Testis (tissue), 3 donors: ENCODE measurements around the gene CFAP221. TPM values are rescaled to one million over a fixed set of nuclear protein-coding genes. Genes with fewer than 3 reads are reported as not detected.

Experiments used
- DNase-seq: peaks from one replicate; pipeline ENCODE4 v3.0.0-alpha.2; 2019
- H3K27ac ChIP-seq, 2 donors: fragments of 200-600 bp; sonication (generic); one replicate each; pipeline ENCODE4 v1.5.1; 2019
- H3K27me3 ChIP-seq: fragments of 200-600 bp; sonication (generic); one replicate; pipeline ENCODE4 v1.5.1; 2019
- H3K36me3 ChIP-seq: fragments of 200-600 bp; sonication (generic); one replicate; pipeline ENCODE4 v1.5.1; 2017; ENCODE audit warnings: low read depth; ENCODE audit errors: missing control alignments
- H3K4me1 ChIP-seq: fragments of 200-600 bp; sonication (generic); one replicate; pipeline ENCODE4 v1.5.1; 2019
- H3K4me3 ChIP-seq, 2 donors: fragments of 200-600 bp; sonication (generic); one replicate each; pipeline ENCODE4 v1.5.1; 2017 to 2019
- H3K9me3 ChIP-seq: fragments of 200-600 bp; sonication (generic); one replicate; pipeline ENCODE4 v1.5.1; 2017
- CTCF ChIP-seq, 3 experiments: fragments of 450-650 bp in 2 of 3; fragments of 200-600 bp in 1 of 3; sonication (generic) in 1 of 3; IDR thresholded peaks; one replicate each; pipeline ENCODE4 v1.5.1; 2016 to 2019; ENCODE audit warnings: antibody characterized with exemption in 3 of 3, mild to moderate bottlenecking in 2 of 3, moderate library complexity in 1 of 3
- POLR2A ChIP-seq: fragments of 450-650 bp; IDR thresholded peaks from one replicate; pipeline ENCODE4 v1.6.1; 2017; ENCODE audit warnings: antibody characterized with exemption, mild to moderate bottlenecking, moderate library complexity
- WGBS, 2 donors: methylation state at CpG; one replicate each; pipeline ENCODE4 v1.1.5; 2018; 5-methylcytosine and 5-hydroxymethylcytosine counted together
- intact Hi-C: fragments of 100-400 bp; cut with DNase I; formaldehyde crosslinking; loops from one replicate; pipeline ENCODE4 v1.15.1; 2023; ENCODE audit warnings: low total_unique reads
- polyA plus RNA-seq: library from polyadenylated mRNA; stranded (reverse); fragments of 350-450 nt; fragmentation: Illumina TruSeq; extraction: RNeasy Lipid Tissue Mini Kit (QIAGEN cat#74804); gene quantifications from one replicate; pipeline ENCODE4 v1.2.3, GENCODE V29; 2014; ENCODE audit warnings: low read depth, low replicate concordance; ENCODE audit not compliant: insufficient read depth
- total RNA-seq, 2 donors: library from RNA; depleted of rRNA; stranded (reverse); fragments of >200 nt; gene quantifications; one replicate each; pipeline ENCODE4 v1.2.3, GENCODE V29; 2016

CFAP221 gene
- total and polyA plus RNA-seq, 3 donors from 2014 or later: 28.2 to 91.2 (median 62.4) TPM

DNA sequence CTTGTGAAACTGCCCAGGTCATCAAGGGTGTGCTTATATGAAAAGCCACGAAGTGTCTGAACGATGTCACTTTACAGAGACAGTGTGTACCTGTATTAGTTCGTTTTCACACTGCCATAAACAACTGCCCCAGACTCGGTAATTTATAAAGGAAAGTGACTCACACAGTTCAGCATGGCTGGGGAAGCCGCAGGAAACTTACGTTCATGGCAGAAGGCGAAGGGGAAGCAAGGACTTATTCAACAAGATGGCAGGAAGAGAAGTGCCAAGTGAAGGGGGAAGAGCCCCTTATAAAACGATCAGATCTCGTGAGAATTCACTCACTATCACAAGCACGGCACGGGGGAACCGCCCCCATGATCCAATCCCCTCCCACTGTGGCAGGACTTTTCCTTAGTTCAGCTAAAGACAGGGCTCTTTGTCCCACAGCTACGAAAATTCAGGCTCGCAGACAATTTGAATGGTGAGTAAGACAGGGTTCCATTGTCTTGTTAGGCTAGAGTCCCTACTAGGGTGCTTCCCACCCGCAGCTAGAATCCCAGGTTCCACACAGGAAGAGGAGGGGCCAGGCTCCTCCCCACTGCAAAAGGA is 154.9 kb downstream of the CFAP221 start:
- H3K36me3 ChIP-seq: no peaks in the 10 kb centered on the region
- no peak for DNase-seq
- intact Hi-C loops: no loop called here
- H3K9me3 ChIP-seq: no peaks in the 10 kb centered on the region
- 73 to 77% methylated on average over 15 of the region's 15 CpGs for WGBS, 2 donors
- H3K27me3 ChIP-seq: no peaks in the 10 kb centered on the region
- TF ChIP-seq CTCF (IDR thresholded peaks at IDR 0.05) (no peak), POLR2A (no peak)
- H3K27ac ChIP-seq: peak overlapping the region in 1 of 2 donors; percentile 48
- peaks cover 62% of the 10 kb centered on the region for H3K4me1 ChIP-seq
- H3K4me3 ChIP-seq: no peak overlapping the region

- H3K27me3 ChIP-seq: no peaks in the 10 kb centered on the region
- H3K27ac ChIP-seq: peak overlapping the region; percentile 44 to 59
- peaks cover 60% of the 10 kb centered on the region for H3K4me1 ChIP-seq
- intact Hi-C loops: no loop called here
- no peak for TF ChIP-seq POLR2A
- no peak for TF ChIP-seq CTCF (IDR thresholded peaks at IDR 0.05)
- no peak for DNase-seq
- no peak overlapping the region for H3K4me3 ChIP-seq
- WGBS, 2 donors: 66 to 70% methylated on average over 4 of the region's 4 CpGs
- no peaks in the 10 kb centered on the region for H3K36me3 ChIP-seq
- no peaks in the 10 kb centered on the region for H3K9me3 ChIP-seq
These were observed 156.6 kb downstream of the CFAP221 start for GRCh38 chr2:119700866-119701265.

DNA sequence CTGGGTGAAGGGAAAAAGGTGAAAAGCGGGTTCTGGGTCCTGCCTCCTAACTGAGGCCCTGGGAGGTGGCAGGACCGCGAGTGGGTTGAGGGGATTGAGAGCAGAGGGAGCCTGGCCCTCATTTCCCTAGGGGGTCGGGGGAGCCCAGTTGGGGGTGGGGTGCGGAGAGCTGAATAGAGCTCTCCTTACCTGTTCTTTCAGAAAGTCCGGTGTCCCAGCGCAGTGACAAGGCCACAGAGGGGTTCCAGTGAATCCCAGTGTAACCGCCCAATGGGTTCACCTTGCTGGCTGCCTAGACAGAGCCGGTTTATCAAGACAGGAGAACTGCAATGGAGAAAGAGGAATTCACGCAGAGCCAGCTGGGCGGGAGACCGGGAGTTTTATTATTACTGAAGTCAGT is 157.1 kb downstream of the CFAP221 start:
- no peaks in the 10 kb centered on the region for H3K36me3 ChIP-seq
- no peaks in the 10 kb centered on the region for H3K27me3 ChIP-seq
- 69 to 72% methylated on average over 12 of the region's 12 CpGs for WGBS, 2 donors
- peak overlapping the region; percentile 44 to 59 for H3K27ac ChIP-seq
- H3K9me3 ChIP-seq: no peaks in the 10 kb centered on the region
- intact Hi-C loops: no loop called here
- no peak for DNase-seq
- peaks cover 59% of the 10 kb centered on the region for H3K4me1 ChIP-seq
- no peak overlapping the region for H3K4me3 ChIP-seq
- TF ChIP-seq CTCF (IDR thresholded peaks at IDR 0.05): no peak
- TF ChIP-seq POLR2A: no peak

DNA sequence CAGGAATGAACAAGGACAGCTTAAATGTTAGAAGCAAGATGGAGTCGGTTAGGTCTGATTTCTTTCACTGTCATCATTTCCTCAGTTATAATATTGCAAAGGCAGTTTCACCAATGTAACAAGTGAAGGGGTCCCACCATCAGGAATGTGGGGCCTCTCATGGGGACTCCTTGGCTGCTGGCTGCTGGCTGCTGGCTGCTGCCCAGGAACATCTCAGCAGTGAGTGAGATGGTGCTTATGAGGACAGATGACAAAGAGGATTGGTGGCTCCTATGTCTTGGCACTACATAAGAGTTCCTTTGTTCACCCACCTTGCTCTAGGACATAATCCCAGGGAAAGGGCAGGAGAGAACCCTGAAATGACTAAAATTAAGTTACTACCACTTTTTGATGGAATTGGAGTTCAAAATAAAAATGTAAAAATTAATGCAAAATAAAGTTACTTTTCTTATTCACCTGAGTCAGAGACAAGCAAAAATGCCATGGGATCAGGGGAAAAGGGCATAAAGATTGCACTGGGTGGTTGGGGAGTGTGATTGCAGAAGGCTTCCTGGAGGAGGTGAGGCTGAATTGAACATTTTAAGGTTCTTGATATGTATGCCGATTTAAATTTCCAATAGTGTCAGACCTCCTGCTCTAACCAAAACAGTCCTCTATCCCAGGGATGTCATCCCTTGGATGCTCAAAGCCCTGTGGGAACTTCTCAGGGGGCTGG is 158.1 kb downstream of the CFAP221 start:
- intact Hi-C loops: no loop called here

More for the DNA sequence above, 158.1 kb downstream of the CFAP221 start:
- Histone ChIP-seq H3K9me3 (no peaks in the 10 kb centered on the region), H3K36me3 (no peaks in the 10 kb centered on the region), H3K4me3 (no peak overlapping the region), H3K27ac (peak overlapping the region in 1 of 2 donors; percentile 44), H3K4me1 (peaks cover 57% of the 10 kb centered on the region), H3K27me3 (no peaks in the 10 kb centered on the region)
- 61 to 67% methylated on average over 2 of the region's 2 CpGs for WGBS, 2 donors
- TF ChIP-seq CTCF (IDR thresholded peaks at IDR 0.05): no peak
- TF ChIP-seq POLR2A: no peak
- DNase-seq: no peak
